Measurements from ENCODE around the gene SHROOM1. TPM values are rescaled to one million over a fixed set of nuclear protein-coding genes. Genes with fewer than 3 reads are reported as not detected.

Gene SHROOM1
- total RNA-seq, 1 experiment from 2014 or later: 22.7 TPM

- ChIA-PET CTCF (interaction anchor here (1.5 to 6.2 kb wide), 2 partner anchors 18 to 20 kb away, joined by 3 to 37 read pairs; partner anchors contain the start of genes GDF9, SHROOM1 and UQCRQ), POLR2A (interaction anchor here (4.7 kb wide), 1 partner anchor 18 kb away, joined by 23 read pairs; the partner anchor contains the start of genes GDF9 and UQCRQ)
- H3K4me3 Mint-ChIP-seq (ENCODE audit: unreplicated experiment): no peak overlapping the region
- H3K4me1 Mint-ChIP-seq (ENCODE audit: insufficient read depth, unreplicated experiment): no peaks in the 10 kb centered on the region
- H3K9me3 Mint-ChIP-seq (ENCODE audit: unreplicated experiment): no peaks in the 10 kb centered on the region
- no peaks in the 10 kb centered on the region for H3K27me3 Mint-ChIP-seq (ENCODE audit: insufficient read depth, unreplicated experiment)
- BruUV-seq (replicated peaks): no TSS peak
- no peak overlapping the region for H3K27ac Mint-ChIP-seq (ENCODE audit: low read depth, unreplicated experiment)
- intact Hi-C loops (cut with micrococcal nuclease): no loop called here
- no peak for TF ChIP-seq CTCF (IDR thresholded peaks at IDR 0.05; ENCODE audit: unreplicated experiment)
- no peak for DNase-seq (ENCODE audit: unreplicated experiment)
- no peaks in the 10 kb centered on the region for H3K36me3 Mint-ChIP-seq (ENCODE audit: insufficient read depth, unreplicated experiment)
Measured at GRCh38 chr5:132848270-132848669, 17.8 kb upstream of the SHROOM1 start.

GRCh38 chr5:132841305-132841704 is 10.9 kb upstream of the SHROOM1 start:
- ChIA-PET CTCF (interaction anchor here (0.6 to 4.5 kb wide), 7 partner anchors 10 to 617 kb away, joined by 3 to 29 read pairs (median 5); partner anchors contain the start of genes GDF9 and UQCRQ), POLR2A (interaction anchor here (0.9 to 5.3 kb wide), 9 partner anchors 9 to 252 kb away, joined by 3 to 63 read pairs (median 7); partner anchors contain the start of genes GDF9, KIF3A, SHROOM1 and UQCRQ)
- no TSS peak for BruUV-seq (replicated peaks)
- Mint-ChIP-seq H3K9me3 (ENCODE audit: unreplicated experiment) (no peaks in the 10 kb centered on the region), H3K4me1 (ENCODE audit: insufficient read depth, unreplicated experiment) (peaks cover 30% of the 10 kb centered on the region), H3K27ac (ENCODE audit: low read depth, unreplicated experiment) (peak overlapping the region; percentile 99), H3K4me3 (ENCODE audit: unreplicated experiment) (peak overlapping the region; percentile 18), H3K36me3 (ENCODE audit: insufficient read depth, unreplicated experiment) (no peaks in the 10 kb centered on the region), H3K27me3 (ENCODE audit: insufficient read depth, unreplicated experiment) (no peaks in the 10 kb centered on the region)
- DNase-seq (ENCODE audit: unreplicated experiment): peak; percentile 98
- no peak for TF ChIP-seq CTCF (IDR thresholded peaks at IDR 0.05; ENCODE audit: unreplicated experiment)
- intact Hi-C loops (cut with micrococcal nuclease): loop anchor here (1.0 kb wide), 2 partner anchors 11 to 25 kb away; partner anchors contain the start of genes GDF9, SHROOM1 and UQCRQ

GRCh38 chr5:132840896-132841295 is 10.4 kb upstream of the SHROOM1 start:
- intact Hi-C loops (cut with micrococcal nuclease): loop anchor here (1.0 kb wide), 2 partner anchors 11 to 25 kb away; partner anchors contain the start of genes GDF9, SHROOM1 and UQCRQ
- H3K27me3 Mint-ChIP-seq (ENCODE audit: insufficient read depth, unreplicated experiment): no peaks in the 10 kb centered on the region
- H3K27ac Mint-ChIP-seq (ENCODE audit: low read depth, unreplicated experiment): peak overlapping the region; percentile 99
- no TSS peak for BruUV-seq (replicated peaks)
- DNase-seq (ENCODE audit: unreplicated experiment): peak; percentile 18
- H3K36me3 Mint-ChIP-seq (ENCODE audit: insufficient read depth, unreplicated experiment): no peaks in the 10 kb centered on the region
- H3K4me3 Mint-ChIP-seq (ENCODE audit: unreplicated experiment): no peak overlapping the region
- peaks cover 30% of the 10 kb centered on the region for H3K4me1 Mint-ChIP-seq (ENCODE audit: insufficient read depth, unreplicated experiment)
- ChIA-PET POLR2A (interaction anchor here (0.9 to 5.3 kb wide), 9 partner anchors 9 to 251 kb away, joined by 3 to 63 read pairs (median 7); partner anchors contain the start of genes GDF9, KIF3A, SHROOM1 and UQCRQ), CTCF (interaction anchor here (1.0 to 4.5 kb wide), 5 partner anchors 10 to 25 kb away, joined by 4 to 29 read pairs (median 7); partner anchors contain the start of genes GDF9, SHROOM1 and UQCRQ)
- H3K9me3 Mint-ChIP-seq (ENCODE audit: unreplicated experiment): no peaks in the 10 kb centered on the region
- no peak for TF ChIP-seq CTCF (IDR thresholded peaks at IDR 0.05; ENCODE audit: unreplicated experiment)

GRCh38 chr5:132840313-132840712 is 9.9 kb upstream of the SHROOM1 start:
- intact Hi-C loops (cut with micrococcal nuclease): no loop called here
- ChIA-PET POLR2A (interaction anchor here (0.7 to 5.3 kb wide), 10 partner anchors 10 to 165 kb away, joined by 3 to 63 read pairs (median 7); partner anchors contain the start of genes GDF9, KIF3A, SHROOM1 and UQCRQ), CTCF (interaction anchor here (0.8 to 4.5 kb wide), 5 partner anchors 11 to 40 kb away, joined by 3 to 29 read pairs (median 7); partner anchors contain the start of genes GDF9, SHROOM1 and UQCRQ)
- TF ChIP-seq CTCF (IDR thresholded peaks at IDR 0.05; ENCODE audit: unreplicated experiment): no peak
- no peaks in the 10 kb centered on the region for H3K27me3 Mint-ChIP-seq (ENCODE audit: insufficient read depth, unreplicated experiment)
- H3K4me1 Mint-ChIP-seq (ENCODE audit: insufficient read depth, unreplicated experiment): peaks cover 30% of the 10 kb centered on the region
- H3K4me3 Mint-ChIP-seq (ENCODE audit: unreplicated experiment): no peak overlapping the region
- BruUV-seq (replicated peaks): no TSS peak
- peak overlapping the region; percentile 99 for H3K27ac Mint-ChIP-seq (ENCODE audit: low read depth, unreplicated experiment)
- H3K9me3 Mint-ChIP-seq (ENCODE audit: unreplicated experiment): no peaks in the 10 kb centered on the region
- DNase-seq (ENCODE audit: unreplicated experiment): no peak
- H3K36me3 Mint-ChIP-seq (ENCODE audit: insufficient read depth, unreplicated experiment): no peaks in the 10 kb centered on the region
